Measurements from ENCODE around the gene CCT2. TPM values are rescaled to one million over a fixed set of nuclear protein-coding genes. Genes with fewer than 3 reads are reported as not detected.

CCT2 gene
- total and polyA plus RNA-seq, 2 donors (not counting 1 experiment from before 2014, with no cell fraction given), result 58.2 to 125 TPM

DNA sequence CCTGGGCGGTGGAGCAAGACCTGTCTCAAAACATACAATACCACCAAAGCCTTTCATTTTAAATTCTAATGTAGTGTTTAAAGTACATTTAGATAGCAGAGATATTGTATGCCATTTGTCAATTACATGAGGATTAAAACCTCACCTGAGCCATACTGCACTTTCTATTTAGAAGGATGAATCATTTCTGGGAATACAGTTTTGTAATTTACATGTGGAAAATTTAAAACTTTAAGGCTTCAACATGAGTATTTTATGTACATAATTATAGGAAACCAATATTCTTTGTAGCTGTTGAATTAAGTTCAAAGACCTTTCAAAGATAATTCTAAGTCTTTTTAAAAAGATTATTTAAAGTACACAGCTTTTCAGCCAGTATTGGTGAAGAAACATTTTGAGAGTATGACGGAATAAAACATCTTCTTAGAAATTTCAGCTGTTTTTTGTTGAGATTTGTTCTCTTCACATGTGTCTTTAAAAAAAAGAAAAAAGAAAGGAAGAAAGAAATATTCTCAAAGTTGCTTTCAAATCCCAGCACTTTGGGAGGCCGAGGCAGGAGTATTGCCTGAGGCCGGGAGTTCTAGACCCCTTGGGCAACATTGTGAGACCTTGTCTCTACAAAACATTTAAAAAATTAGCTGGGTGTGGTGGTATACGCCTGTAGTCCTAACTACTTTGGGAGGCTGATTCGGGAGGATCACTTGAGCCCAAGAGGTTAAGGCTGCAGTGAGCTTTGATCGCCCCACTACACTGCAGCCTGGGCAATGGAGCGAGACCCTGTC, 34.5 kb upstream of the CCT2 start:
- no CpG with 5 or more reads among the region's 8 CpGs for WGBS (ENCODE audit: insufficient coverage)
- Histone ChIP-seq H3K4me2 (replicated peaks; ENCODE audit: low read depth, low read length, poor library complexity, severe bottlenecking) (no peak overlapping the region), H3K9ac (ENCODE audit: low read length) (no peak overlapping the region), H3K79me2 (ENCODE audit: control insufficient read depth, insufficient read depth, low read length) (no peaks in the 10 kb centered on the region), H3K4me1 (ENCODE audit: control insufficient read depth in 2 of 2, insufficient read depth in 2 of 2, low read length in 2 of 2) (no peaks in the 10 kb centered on the region), H3K27me3 (replicated peaks in 1 of 4; ENCODE audit: control extremely low read depth in 1 of 4, control insufficient read depth in 3 of 4, insufficient read depth in 4 of 4, low read length in 3 of 4) (no peaks in the 10 kb centered on the region), H3K9me3 (ENCODE audit: control extremely low read depth in 1 of 3, control insufficient read depth in 2 of 3, insufficient read depth in 1 of 3, low read length in 2 of 3) (no peaks in the 10 kb centered on the region), H4K20me1 (ENCODE audit: control insufficient read depth, insufficient read depth, low read length, poor library complexity, severe bottlenecking) (no peaks in the 10 kb centered on the region), H3K4me3 (ENCODE audit: control extremely low read depth in 1 of 5, extremely low read depth in 1 of 5, insufficient read depth in 1 of 5, low read depth in 2 of 5, low read length in 4 of 5) (no peak overlapping the region), H2AFZ (ENCODE audit: insufficient read depth, low read depth, low read length, poor library complexity, severe bottlenecking) (no peak overlapping the region), H3K36me3 (replicated peaks in 1 of 2; ENCODE audit: control extremely low read depth in 1 of 2, control insufficient read depth in 1 of 2, extremely low read depth in 1 of 2, insufficient read depth in 2 of 2, low read length in 1 of 2) (peaks cover 0 to 5% of the 10 kb centered on the region in 2 experiments), H3K27ac (ENCODE audit: low read length in 2 of 2) (no peak overlapping the region)
- TF ChIP-seq EZH2 (IDR thresholded peaks at IDR 0.05; ENCODE audit: borderline replicate concordance, insufficient read depth, low read depth, low read length, poor library complexity, severe bottlenecking), result no peak
- TF ChIP-seq CTCF (IDR thresholded peaks at IDR 0.05), result no peak
- H3K27me3 Mint-ChIP-seq, result no peaks in the 10 kb centered on the region
- ChIA-PET CTCF (interaction anchor here (2.9 kb wide), 1 partner anchor 20 kb away, joined by 10 read pairs; no protein-coding TSS in a partner anchor), POLR2A (no interaction called here)
- intact Hi-C loops (cut with micrococcal nuclease), result no loop called here
- no peak overlapping the region for H3K4me3 Mint-ChIP-seq
- ATAC-seq (ENCODE audit: low read depth), result no peak
- H3K4me1 Mint-ChIP-seq, result no peaks in the 10 kb centered on the region
- H3K27ac Mint-ChIP-seq, result no peak overlapping the region
- no peak for DNase-seq
- no peaks in the 10 kb centered on the region for H3K9me3 Mint-ChIP-seq (ENCODE audit: insufficient read depth)

- WGBS (ENCODE audit: insufficient coverage), result 100% methylated on average over 1 of the region's 2 CpGs
- TF ChIP-seq CTCF (IDR thresholded peaks at IDR 0.05), result no peak
- no peak for TF ChIP-seq EZH2 (IDR thresholded peaks at IDR 0.05; ENCODE audit: borderline replicate concordance, insufficient read depth, low read depth, low read length, poor library complexity, severe bottlenecking)
- H2AFZ ChIP-seq (ENCODE audit: insufficient read depth, low read depth, low read length, poor library complexity, severe bottlenecking), result no peak overlapping the region
- no peaks in the 10 kb centered on the region for H3K9me3 ChIP-seq (ENCODE audit: control extremely low read depth in 1 of 3, control insufficient read depth in 2 of 3, insufficient read depth in 1 of 3, low read length in 2 of 3)
- peaks cover 0 to 8% of the 10 kb centered on the region in 2 experiments for H3K36me3 ChIP-seq (replicated peaks in 1 of 2; ENCODE audit: control extremely low read depth in 1 of 2, control insufficient read depth in 1 of 2, extremely low read depth in 1 of 2, insufficient read depth in 2 of 2, low read length in 1 of 2)
- H3K4me3 ChIP-seq (ENCODE audit: control extremely low read depth in 1 of 5, extremely low read depth in 1 of 5, insufficient read depth in 1 of 5, low read depth in 2 of 5, low read length in 4 of 5), result no peak overlapping the region
- DNase-seq (no peak), ATAC-seq (ENCODE audit: low read depth) (no peak)
- H3K9ac ChIP-seq (ENCODE audit: low read length), result no peak overlapping the region
- H3K9me3 Mint-ChIP-seq (ENCODE audit: insufficient read depth), result no peaks in the 10 kb centered on the region
- ChIA-PET POLR2A (no interaction called here), CTCF (interaction anchor here (0.7 to 3.3 kb wide), 4 partner anchors 11 to 522 kb away, joined by 3 to 16 read pairs (median 4); no protein-coding TSS in a partner anchor)
- H3K4me1 Mint-ChIP-seq, result peaks cover 2% of the 10 kb centered on the region
- no peak overlapping the region for H3K27ac ChIP-seq (ENCODE audit: low read length in 2 of 2)
- H3K4me2 ChIP-seq (replicated peaks; ENCODE audit: low read depth, low read length, poor library complexity, severe bottlenecking), result no peak overlapping the region
- H3K27ac Mint-ChIP-seq, result no peak overlapping the region
- H3K4me3 Mint-ChIP-seq, result no peak overlapping the region
- H3K27me3 ChIP-seq (replicated peaks in 1 of 4; ENCODE audit: control extremely low read depth in 1 of 4, control insufficient read depth in 3 of 4, insufficient read depth in 4 of 4, low read length in 3 of 4), result no peaks in the 10 kb centered on the region
- H3K27me3 Mint-ChIP-seq, result no peaks in the 10 kb centered on the region
- peaks cover 4% of the 10 kb centered on the region for H3K79me2 ChIP-seq (ENCODE audit: control insufficient read depth, insufficient read depth, low read length)
- intact Hi-C loops (cut with micrococcal nuclease), result no loop called here
- H3K4me1 ChIP-seq (ENCODE audit: control insufficient read depth in 2 of 2, insufficient read depth in 2 of 2, low read length in 2 of 2), result no peaks in the 10 kb centered on the region
- no peaks in the 10 kb centered on the region for H4K20me1 ChIP-seq (ENCODE audit: control insufficient read depth, insufficient read depth, low read length, poor library complexity, severe bottlenecking)
Observed at GRCh38 chr12:69553628-69554248, 31.5 kb upstream of the CCT2 start.

Data from B cell (primary cell).